ENCODE data around the gene SLC17A4.

SLC17A4 gene

GRCh38 chr6:25726122-25726911, 28.2 kb upstream of the SLC17A4 start:
- H3K4me1 ChIP-seq (ENCODE audit: low read length), result no peaks in the 10 kb centered on the region
- no peak overlapping the region for H3K4me3 ChIP-seq (ENCODE audit: low read length)
- TF ChIP-seq EZH2phosphoT487 (IDR thresholded peaks at IDR 0.05; ENCODE audit: low read depth) (no peak), CTCF (IDR thresholded peaks at IDR 0.05; ENCODE audit: low read depth, low read length) (no peak)
- H3K27ac ChIP-seq (ENCODE audit: low read length), result no peak overlapping the region
- no peaks in the 10 kb centered on the region for H4K20me1 ChIP-seq (ENCODE audit: insufficient read depth, low read length)
- no peak overlapping the region for H2AFZ ChIP-seq (ENCODE audit: low read depth, low read length)
- no peak overlapping the region for H3K9ac ChIP-seq (ENCODE audit: low read length)
- no peaks in the 10 kb centered on the region for H3K79me2 ChIP-seq (ENCODE audit: low read length)
- H3K36me3 ChIP-seq (replicated peaks; ENCODE audit: low read depth, low read length), result no peaks in the 10 kb centered on the region
- no peak overlapping the region for H3K4me2 ChIP-seq (ENCODE audit: low read length)
- H3K27me3 ChIP-seq (ENCODE audit: low read depth, low read length), result no peaks in the 10 kb centered on the region
- no peaks in the 10 kb centered on the region for H3K9me3 ChIP-seq (ENCODE audit: insufficient read depth, low read length)

GRCh38 chr6:25727028-25727427, 27.5 kb upstream of the SLC17A4 start:
- Histone ChIP-seq H3K4me1 (ENCODE audit: low read length) (no peaks in the 10 kb centered on the region), H3K36me3 (replicated peaks; ENCODE audit: low read depth, low read length) (no peaks in the 10 kb centered on the region), H3K9me3 (ENCODE audit: insufficient read depth, low read length) (no peaks in the 10 kb centered on the region), H3K4me3 (ENCODE audit: low read length) (no peak overlapping the region), H2AFZ (ENCODE audit: low read depth, low read length) (no peak overlapping the region), H4K20me1 (ENCODE audit: insufficient read depth, low read length) (no peaks in the 10 kb centered on the region), H3K27ac (ENCODE audit: low read length) (no peak overlapping the region), H3K9ac (ENCODE audit: low read length) (no peak overlapping the region), H3K27me3 (ENCODE audit: low read depth, low read length) (no peaks in the 10 kb centered on the region), H3K4me2 (ENCODE audit: low read length) (no peak overlapping the region), H3K79me2 (ENCODE audit: low read length) (no peaks in the 10 kb centered on the region)
- TF ChIP-seq CTCF (IDR thresholded peaks at IDR 0.05; ENCODE audit: low read depth, low read length) (no peak), EZH2phosphoT487 (IDR thresholded peaks at IDR 0.05; ENCODE audit: low read depth) (no peak)

- Histone ChIP-seq H3K4me2 (ENCODE audit: low read length) (no peak overlapping the region), H2AFZ (ENCODE audit: low read depth, low read length) (no peak overlapping the region), H4K20me1 (ENCODE audit: insufficient read depth, low read length) (no peaks in the 10 kb centered on the region), H3K36me3 (replicated peaks; ENCODE audit: low read depth, low read length) (no peaks in the 10 kb centered on the region), H3K27ac (ENCODE audit: low read length) (no peak overlapping the region), H3K4me3 (ENCODE audit: low read length) (no peak overlapping the region), H3K79me2 (ENCODE audit: low read length) (no peaks in the 10 kb centered on the region), H3K27me3 (ENCODE audit: low read depth, low read length) (no peaks in the 10 kb centered on the region), H3K4me1 (ENCODE audit: low read length) (no peaks in the 10 kb centered on the region), H3K9me3 (ENCODE audit: insufficient read depth, low read length) (no peaks in the 10 kb centered on the region), H3K9ac (ENCODE audit: low read length) (no peak overlapping the region)
- TF ChIP-seq CTCF (IDR thresholded peaks at IDR 0.05; ENCODE audit: low read depth, low read length) (no peak), EZH2phosphoT487 (IDR thresholded peaks at IDR 0.05; ENCODE audit: low read depth) (no peak)
Measured at GRCh38 chr6:25730907-25731306, 23.6 kb upstream of the SLC17A4 start.

- Histone ChIP-seq H3K4me2 (ENCODE audit: low read length) (no peak overlapping the region), H3K36me3 (replicated peaks; ENCODE audit: low read depth, low read length) (no peaks in the 10 kb centered on the region), H3K9ac (ENCODE audit: low read length) (no peak overlapping the region), H3K27ac (ENCODE audit: low read length) (no peak overlapping the region), H3K79me2 (ENCODE audit: low read length) (no peaks in the 10 kb centered on the region), H3K27me3 (ENCODE audit: low read depth, low read length) (no peaks in the 10 kb centered on the region), H4K20me1 (ENCODE audit: insufficient read depth, low read length) (no peaks in the 10 kb centered on the region), H3K4me1 (ENCODE audit: low read length) (no peaks in the 10 kb centered on the region), H2AFZ (ENCODE audit: low read depth, low read length) (no peak overlapping the region), H3K9me3 (ENCODE audit: insufficient read depth, low read length) (no peaks in the 10 kb centered on the region), H3K4me3 (ENCODE audit: low read length) (no peak overlapping the region)
- TF ChIP-seq EZH2phosphoT487 (IDR thresholded peaks at IDR 0.05; ENCODE audit: low read depth) (no peak), CTCF (IDR thresholded peaks at IDR 0.05; ENCODE audit: low read depth, low read length) (no peak)
Measured at GRCh38 chr6:25731721-25732120, 22.8 kb upstream of the SLC17A4 start.

All from OCI-LY3 (cell line).